Glomerular endothelial cell (primary cell): ENCODE results near the gene FAM3D. TPM values are rescaled to one million over a fixed set of nuclear protein-coding genes. Genes with fewer than 3 reads are reported as not detected.
A peak's percentile ranks its signal among the peaks of the same experiment; 100 is the strongest.

ENCODE experiments used
- DNase-seq: peaks from one replicate; pipeline ENCODE4 v3.0.0-alpha.2; 2011; ENCODE audit warnings: low read depth, low spot score; ENCODE audit errors: extremely low read depth
- total RNA-seq: library from RNA; depleted of rRNA; stranded (reverse); fragments of >200 nt; gene quantifications from 2 replicates; pipeline ENCODE4 v1.2.3, GENCODE V29; 2015

The FAM3D gene
- total RNA-seq, 1 donor from 2014 or later: 0.18 TPM

DNA sequence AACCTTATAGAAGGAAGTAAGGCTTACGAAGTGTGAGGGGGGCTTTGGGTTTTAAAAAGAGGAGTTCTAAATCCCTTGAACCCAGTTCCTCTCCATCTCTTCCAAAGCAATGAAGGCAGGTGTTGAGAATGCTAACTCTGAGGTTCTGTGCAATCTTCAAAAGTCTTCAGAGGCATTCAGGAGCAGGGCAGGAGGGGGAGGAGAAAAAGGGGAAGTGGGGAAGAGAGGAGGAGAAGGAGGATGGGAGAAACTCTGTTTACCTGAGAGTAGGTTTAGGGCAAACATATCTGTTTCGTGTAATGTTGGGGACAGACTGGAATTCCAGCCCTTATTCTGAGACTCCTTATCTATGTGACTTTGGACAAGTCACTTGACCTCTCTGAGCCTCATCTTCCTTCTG, 36.9 kb downstream of the FAM3D start:
- DNase-seq: no peak

DNA sequence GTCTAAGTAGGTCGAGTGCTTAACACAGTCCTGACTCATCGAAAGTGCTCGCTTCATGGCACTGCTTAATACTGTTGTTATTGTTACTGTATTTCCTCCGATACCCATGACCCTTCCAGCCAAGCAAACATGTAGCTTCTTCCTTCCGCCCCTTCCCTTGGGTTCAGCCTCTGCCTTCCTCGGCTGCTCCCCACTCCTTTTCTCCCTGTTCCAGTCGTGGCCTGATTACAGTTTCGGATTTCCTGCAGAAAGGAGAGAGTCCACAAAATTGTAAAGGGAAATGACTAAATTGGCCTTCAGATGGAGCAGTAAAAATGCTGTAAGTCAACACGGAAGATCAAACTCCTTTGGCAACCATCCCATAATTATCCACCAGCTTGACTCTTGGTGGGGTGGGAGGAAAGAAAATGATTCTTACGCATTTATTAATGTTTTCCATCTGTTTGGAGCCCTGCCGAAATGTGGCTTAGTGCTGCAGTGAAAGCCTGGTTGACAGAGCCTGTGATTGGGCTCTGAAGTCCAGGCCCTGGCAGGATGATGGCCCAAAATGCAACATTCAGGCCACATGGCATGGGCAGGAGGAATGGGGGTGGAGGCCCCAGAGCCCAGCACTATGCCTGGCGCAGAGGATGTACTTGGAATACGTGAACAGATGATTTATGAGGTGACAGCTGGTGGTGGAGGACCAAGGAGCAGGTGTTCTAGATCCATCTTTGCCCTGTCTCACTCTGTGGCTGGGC, 37.6 kb downstream of the FAM3D start:
- peak; percentile 94 for DNase-seq

DNA sequence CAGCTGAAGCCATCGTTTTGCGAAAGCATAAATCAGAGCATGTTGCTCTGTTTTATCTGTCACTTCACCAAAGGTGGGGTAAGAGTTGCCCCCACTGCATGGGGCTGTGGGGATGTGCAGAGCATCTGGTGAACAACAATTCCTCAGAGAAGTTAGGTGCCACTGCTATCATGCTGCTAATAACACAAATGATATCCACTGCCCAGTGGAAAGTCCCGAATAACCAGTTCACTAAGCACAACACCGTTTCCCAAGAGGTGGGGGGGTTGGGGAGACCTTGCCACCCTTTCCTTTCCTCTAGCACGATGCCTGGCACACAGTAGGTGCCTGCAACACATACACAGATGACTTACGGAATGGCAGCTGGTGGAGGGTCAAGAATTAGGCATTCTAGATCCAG, 38.6 kb downstream of the FAM3D start:
- DNase-seq: no peak

DNA sequence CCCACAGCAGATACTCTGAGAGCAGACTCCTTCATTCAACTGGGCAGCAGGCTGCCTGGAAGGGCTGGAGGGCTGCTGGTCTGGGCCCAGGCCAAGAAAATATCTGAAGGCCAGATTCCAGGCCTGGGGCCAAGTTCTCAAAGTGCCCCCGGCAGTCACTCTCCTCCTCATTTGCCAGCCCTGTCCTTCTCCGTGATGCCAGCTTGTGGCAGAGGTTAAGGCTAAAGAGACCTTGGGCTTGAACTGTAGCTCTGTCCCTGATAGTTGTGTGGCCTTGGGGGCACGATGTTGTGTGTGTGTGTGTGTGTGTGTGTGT, 39.0 kb downstream of the FAM3D start:
- no peak for DNase-seq

DNA sequence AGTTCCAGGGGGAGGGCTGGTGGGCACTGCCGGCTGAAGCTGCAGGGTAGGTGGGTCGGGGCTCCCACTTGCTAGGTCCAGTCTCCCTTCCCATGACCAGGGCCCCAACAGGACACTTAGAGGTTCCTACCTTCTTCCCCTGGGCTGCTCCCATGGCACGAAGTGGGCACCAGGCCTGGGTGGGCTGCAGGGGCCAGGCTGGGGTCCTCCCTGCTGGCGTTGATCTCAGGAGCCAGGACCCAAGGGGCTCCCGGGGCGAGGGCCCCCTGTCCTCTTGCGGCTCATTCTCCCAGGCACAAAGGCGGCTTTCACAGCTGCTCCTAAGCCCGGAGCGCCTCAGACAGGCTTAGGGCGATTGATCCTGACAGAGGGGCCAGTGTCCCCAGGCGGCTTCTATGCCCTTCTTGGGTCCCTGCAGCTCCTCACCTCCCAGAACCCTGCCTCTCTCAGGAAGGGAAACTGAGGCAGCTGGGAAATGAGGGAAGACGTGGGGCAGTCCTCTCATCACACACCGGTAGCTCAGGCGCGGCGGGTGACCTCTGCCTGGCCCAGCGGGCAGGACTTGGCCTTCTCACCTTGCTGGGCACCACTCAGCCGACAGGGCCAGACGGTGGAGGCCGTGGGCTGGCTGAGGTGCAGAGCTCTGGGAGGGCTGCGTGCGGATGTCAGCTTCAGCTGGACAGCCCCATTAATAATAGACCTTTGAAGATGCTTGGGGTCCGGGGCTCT, 39.6 kb downstream of the FAM3D start:
- no peak for DNase-seq

DNA sequence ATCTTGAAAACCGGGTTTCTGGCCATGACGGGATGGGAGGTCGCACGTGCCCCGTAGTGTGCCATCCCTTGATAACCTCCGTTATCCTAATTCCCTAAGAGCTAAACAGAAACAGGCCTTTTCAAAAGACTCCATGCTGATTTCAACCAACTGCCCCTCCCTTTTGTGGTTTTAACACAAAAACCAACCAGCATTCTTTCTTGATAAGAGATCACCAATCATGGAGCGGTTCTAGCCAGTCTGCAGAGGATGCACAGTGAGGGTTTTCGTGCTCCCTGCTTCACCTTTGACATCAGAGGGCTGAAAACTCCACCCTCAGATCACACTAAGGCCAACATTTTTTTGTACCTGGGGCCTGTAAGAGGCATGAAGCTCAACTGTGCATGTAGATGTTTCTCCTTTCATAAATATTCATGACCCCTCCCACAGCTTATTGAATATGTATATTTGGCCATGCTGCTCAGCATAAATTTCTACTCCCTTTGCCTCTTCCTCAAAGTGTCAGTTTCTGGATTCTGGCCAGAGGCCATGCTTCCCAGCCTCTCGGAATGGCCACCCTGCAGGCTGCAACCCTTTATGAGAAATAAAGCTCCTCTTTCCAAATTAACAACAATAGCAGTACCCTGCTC, 41.3 kb downstream of the FAM3D start:
- no peak for DNase-seq

DNA sequence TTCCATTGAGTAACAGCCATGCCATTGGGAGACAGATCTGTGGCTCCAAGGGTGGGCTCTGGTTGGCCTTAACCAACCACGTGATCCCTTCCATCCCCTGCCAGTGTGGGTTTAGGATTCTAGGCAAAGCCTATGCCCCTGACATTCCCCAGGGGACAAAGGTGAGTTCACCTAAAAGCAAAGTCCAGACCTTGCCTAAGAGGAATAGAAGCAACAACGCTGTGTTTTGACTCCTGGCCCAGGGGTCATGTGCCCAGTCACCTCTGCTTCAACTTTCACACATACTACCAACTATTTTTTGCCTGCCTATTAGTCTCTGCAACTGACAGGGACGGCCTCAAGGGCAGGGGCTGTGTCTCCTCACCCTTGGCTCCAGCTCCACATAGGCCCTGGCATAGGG, 42.0 kb downstream of the FAM3D start:
- no peak for DNase-seq

DNA sequence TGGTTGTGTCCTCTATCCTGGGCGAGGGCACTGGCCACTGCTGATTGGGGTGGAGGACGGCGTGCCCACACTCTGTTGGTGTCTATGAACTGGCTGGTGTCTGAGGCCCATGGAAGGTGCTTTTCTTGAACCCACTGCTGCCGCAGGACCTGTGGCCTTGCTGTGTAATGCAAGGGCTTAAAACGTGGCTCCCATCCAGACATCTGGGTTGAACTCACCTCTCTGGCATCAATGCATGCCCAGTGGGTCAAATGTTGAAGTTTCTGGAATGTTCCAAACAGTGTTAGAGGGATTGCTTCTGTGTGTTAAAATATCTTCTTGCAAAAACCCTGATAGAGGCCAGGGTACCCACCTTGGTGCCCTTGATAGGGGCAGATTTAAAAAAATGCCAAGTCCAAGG, 42.6 kb downstream of the FAM3D start:
- no peak for DNase-seq

DNA sequence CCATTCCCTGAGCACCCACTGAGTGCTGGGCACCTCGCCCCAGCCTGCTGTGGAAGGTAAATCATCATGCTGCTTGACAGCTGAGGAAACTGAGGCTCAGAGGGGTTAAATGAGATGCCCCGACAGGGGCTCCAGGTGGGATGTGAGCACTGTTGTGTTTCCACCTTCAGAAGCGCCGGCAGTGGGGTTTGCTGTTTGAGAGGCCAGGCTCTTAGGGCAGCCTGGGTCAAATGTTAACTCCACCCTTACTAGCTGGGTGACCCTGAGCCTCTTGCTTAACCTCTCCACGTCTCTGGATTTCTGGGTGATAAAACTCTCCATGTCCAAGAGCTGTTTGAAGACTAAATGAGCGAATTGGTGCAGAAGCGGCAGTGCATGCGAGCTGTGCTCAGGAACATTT, 43.1 kb downstream of the FAM3D start:
- no peak for DNase-seq

DNA sequence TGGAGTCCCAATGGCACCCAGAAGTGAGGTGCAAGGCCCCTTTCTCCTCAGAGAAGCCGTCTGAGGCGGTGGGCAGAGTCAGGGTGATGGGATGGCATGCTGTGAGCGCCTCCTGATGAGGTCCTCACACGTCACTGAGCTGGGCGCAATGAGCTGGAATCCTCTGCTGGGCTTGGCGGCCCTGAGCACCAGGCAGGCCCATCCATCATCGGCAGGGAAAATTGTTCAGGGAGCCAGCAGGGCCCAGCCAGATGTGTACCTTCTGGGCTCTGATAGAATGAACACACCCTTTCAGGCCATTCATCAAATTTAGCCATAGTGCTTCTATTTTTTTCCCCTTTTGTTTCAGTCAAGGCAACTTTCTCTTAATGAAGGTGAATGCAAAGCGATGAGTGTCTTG, 43.7 kb downstream of the FAM3D start:
- no peak for DNase-seq

DNA sequence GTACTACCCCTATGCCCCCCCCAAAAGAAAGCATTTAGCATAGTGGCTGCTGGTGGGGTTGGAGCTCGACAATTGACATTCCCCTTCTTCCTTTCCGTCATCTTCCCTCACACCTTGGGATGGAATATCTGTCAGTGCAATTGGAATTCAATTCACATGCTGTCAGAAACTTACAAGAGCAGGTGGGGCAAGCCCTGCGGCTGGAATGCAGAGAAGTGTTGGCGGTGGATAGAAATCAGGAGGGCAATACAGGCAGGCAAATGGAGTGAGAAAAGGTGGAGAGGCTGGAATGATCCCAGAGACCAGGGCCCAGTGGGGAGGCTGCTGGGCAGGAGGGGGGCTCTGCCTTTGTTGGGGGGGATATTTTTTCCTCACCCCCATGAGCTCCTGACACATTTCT, 44.1 kb downstream of the FAM3D start:
- DNase-seq: no peak

DNA sequence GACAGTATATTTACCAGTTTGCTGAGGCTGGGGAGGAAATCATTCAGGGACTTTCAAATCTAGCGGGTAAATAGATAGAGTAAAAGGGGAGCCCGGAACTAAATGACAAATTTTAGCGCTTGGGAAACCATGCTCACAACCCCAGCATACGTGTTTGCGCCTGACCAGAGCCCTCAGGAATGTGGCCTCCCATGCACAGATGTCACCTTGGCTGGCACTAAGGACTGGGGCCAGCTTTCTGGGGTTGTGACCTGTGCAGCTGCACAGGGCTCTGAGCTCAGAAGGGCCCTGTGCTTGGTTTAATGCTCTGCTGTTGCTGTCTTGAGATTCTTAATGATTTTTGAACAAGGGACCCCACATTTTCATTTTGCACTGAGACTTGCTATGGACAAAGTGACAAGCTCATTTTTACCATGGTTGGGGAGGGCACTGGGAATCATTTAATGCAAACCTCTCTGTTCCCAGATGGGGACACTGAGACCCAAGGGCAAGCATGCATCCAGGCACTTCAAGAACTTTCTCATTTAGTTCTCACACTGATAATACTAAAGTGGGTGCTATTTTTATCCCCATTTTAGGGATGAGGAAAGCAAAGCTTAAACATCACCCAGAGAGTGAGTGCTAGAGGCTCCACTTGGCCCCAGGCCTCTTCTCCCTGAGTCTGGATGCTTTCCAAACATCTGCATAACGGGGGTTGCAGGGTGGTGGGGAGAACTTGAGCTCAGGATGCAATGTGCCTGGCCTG, 45.3 kb downstream of the FAM3D start:
- DNase-seq: no peak

DNA sequence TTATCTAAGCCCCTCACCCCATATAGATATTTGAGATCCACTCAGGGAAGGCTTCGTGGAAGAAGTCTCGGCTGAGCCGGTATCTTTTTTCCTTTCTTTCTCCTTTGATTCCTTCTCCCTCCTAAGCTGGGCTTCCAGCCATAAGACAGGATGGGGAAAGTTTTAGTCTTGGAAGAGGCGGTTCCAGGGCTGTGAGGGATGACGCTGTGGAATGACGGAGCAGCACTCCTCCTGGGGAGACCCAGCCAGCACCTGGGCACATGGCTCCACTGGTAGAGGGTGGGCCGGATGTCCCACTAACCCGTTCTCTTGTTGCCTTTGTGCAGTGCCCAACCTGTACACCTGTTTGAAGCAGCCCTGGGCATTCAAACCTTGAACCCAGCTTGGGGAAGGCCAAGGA, 46.2 kb downstream of the FAM3D start:
- DNase-seq: no peak

DNA sequence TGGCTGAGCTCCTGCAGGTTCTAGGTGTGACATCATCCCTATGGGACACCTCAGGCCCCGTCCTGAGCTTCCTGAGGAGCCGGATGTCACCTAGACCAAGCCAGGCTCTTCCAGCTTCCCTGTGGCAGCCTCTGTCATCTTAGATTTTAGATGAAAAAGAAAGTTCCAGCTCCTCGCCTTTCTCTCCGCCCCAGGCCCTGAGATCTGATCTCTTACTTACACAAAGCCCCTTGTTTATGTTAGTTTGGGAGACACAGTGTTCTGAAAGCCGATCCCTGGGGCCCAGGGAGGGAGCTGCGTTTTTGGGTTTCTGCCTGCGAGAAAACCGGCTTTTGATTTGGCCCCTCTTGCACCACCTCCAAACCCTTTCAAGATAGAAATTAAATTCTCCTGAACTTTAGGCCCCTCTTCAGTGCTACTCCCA, 49.2 kb downstream of the FAM3D start:
- no peak for DNase-seq

DNA sequence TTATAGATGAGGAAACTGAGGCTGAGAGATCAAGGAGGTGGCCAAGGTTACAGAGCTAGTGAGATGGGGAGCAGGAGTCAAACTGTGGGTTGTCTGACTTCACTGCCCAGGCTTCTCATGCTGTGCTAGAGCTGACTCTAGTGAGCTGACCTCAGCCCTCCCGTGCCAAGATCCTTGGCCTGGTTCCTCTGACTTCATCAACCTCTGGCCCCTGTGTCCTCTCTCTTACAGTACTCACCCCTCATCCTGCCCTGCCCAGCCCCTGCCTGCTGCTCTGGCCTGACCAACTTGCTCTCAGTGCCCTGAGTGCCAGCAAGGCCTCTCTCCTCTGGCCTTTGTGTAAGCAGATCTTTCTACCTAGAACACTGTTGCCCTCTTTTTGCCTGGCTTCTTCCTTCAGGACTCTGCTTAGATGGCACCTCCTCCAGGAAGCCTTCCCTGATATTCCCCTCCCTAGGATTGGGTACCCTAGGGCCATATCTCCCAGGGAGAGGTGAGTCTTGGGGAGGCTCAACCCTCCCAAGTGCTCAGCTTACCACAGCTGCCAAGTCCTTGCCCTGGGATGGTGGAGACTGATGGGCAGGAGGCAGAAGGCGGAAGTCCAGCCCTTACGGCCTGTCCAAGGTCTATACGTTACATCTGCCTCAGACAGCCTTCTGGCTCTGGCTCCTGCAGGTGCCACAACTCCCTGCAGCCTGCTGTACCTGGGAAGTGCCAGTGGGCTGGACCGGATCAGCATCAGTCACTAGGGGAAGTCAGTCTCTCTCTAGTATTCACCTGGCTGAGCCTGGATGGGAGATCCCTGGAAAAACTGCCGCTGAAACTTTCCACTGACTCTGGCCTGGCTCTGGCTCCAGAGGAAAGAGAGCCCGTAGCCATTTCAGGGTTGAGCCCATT, 53.1 kb downstream of the FAM3D start:
- DNase-seq: no peak

DNA sequence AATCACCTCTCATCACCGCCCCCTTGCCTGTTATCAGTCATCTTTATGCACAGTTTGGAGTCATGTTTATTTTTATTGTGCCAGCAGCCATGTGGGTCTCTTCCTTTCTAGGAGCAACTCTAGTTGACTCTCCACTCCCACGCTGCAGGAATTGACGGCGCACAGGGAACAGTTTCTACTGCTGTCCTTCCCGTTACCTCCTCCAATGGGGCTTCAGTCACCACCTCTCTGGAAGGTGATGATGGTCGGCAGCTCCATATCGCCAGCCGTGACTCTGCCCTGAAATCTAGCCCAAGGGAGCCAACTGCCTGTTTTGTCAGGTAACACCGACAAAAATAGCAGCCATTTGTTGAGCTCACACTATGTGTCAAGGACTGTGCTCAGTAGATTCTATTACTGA, 53.7 kb downstream of the FAM3D start:
- DNase-seq: no peak

DNA sequence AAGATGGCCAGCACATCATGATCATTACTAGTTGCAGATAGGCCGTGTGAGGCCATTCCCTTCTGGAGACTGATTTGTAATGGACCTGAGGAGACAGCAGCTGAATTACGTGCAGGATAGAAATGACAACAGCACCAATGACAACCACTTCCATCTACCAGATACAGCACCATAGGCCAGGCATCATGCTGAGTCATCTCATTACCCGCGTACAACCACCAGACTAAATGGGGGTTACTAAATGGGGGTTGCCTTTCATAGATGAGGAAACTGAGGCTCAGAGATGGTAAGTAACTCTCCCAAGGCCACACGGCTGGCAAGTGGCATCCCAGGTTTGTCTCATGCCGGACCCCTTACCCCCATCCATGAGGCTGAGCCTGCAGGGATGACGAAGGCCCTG, 56.6 kb downstream of the FAM3D start:
- DNase-seq: no peak

DNA sequence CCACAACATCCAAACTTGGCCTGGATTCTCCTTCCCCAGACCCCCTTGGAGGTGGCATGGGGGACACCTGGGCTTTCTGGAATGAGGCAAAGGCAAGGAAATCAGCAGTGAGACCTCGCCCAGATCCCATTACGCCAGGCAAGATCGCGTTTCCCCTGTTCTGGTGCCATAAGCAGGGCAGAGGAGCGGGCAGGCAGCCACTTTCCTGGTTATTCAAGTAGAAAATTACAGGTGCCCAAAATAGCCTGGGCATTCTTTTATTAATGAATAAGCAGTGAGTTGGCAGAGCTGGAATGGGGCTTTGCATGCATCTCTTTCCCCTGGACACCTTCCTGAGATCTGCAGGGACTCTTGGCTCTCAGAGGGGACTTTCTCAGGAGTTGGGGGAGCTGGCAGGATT, 57.9 kb downstream of the FAM3D start:
- no peak for DNase-seq

DNA sequence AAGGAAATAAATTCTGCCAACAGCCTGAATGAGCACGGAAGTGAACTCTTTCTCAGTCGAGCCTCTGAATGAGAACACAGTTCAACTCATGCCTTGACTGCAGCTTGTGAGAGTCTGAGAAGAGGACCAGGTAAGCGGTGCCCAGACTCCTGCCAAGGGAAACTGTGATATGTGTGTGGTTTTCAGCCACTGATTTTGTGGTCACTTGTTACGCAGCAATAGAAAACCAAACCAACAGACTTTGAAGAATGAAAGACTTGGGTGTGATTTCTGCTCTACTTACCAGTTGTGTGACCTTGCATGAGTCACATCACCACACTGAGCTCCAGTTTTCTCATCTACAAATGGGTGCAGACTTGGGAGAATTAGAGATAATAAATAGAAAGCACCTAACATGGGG, 58.8 kb downstream of the FAM3D start:
- DNase-seq: no peak

DNA sequence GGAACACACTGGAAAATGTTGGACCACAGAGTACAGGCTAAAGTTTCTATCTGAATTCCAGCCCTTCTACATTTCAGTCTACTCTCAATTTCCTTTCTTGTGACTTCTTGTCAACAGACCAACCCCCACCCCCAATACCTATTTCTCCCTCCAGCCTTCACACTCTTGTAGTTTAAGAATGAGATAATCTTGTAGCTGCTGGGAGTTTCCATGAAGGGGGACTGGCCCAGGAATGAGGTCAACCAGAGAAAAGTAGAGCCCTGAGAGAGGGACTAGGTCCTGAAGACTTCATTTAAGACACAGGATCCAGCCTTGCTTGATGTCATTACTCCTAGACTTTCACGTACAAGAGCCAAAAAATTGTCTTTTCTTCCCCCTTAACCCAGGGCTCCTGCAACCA, 59.9 kb downstream of the FAM3D start:
- DNase-seq: no peak

DNA sequence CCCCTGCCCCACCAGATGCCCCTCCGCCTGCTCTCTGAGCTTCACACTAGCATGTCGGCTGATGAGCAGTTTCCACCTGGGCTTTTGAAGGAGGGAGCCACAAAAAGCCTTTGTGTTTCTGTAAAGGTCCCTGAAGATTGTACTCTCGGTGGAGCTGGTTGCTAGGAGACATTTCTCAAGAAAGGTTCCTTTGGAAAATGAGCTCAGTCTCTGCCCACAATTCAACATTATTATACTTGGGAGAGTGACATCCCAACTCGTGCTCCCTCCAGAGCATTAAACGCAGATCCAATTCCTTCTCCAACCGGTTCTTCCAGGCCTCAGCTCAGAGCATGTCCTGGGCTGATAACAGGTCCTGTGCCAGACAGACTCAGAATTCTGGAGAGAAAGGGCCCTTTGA, 62.5 kb downstream of the FAM3D start:
- no peak for DNase-seq
